ENCODE measurements around the gene ADRM1.

Gene ADRM1

DNA sequence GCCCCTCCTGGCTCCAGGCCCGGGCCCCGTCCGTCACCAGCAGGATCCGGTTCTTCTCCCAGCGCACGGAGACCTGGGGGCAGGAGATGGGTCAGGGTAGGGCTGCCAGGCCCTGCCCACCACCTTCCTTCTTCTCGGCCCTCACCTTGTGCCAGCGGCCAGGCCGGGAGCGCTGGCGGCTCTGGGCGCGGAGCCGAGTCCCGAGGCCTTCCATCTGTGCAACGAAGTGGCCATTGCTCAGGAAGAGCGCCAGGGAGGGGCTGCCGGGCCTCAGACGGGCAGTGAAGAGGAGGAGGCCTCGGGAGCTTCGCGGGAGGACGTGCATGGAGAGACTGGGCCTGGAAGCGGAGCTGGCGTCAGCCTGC, 7.9 kb downstream of the ADRM1 start:
- DNase-seq (ENCODE audit: low read depth in 2 of 2), result no peak

DNA sequence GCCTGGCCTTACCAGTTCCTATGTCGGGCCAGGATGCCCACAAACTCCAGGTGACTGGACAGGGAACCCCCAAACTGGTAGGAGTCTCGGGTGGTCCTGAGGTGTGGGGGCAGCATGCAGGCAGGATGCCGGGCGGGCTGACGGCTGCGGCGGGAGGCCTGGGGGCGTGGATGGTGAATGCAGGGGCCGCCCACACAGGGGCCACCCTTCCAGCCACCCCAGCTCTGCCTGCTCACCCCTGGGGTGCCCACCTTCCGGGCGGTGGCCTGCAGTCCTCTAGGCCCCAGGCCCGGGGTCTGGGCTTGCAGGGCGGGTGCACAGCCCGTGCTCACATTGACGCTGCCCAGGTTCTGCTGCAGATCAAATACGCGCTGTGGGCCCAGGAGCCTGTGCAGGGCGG, 8.4 kb downstream of the ADRM1 start:
- no peak for DNase-seq (ENCODE audit: low read depth in 2 of 2)

DNA sequence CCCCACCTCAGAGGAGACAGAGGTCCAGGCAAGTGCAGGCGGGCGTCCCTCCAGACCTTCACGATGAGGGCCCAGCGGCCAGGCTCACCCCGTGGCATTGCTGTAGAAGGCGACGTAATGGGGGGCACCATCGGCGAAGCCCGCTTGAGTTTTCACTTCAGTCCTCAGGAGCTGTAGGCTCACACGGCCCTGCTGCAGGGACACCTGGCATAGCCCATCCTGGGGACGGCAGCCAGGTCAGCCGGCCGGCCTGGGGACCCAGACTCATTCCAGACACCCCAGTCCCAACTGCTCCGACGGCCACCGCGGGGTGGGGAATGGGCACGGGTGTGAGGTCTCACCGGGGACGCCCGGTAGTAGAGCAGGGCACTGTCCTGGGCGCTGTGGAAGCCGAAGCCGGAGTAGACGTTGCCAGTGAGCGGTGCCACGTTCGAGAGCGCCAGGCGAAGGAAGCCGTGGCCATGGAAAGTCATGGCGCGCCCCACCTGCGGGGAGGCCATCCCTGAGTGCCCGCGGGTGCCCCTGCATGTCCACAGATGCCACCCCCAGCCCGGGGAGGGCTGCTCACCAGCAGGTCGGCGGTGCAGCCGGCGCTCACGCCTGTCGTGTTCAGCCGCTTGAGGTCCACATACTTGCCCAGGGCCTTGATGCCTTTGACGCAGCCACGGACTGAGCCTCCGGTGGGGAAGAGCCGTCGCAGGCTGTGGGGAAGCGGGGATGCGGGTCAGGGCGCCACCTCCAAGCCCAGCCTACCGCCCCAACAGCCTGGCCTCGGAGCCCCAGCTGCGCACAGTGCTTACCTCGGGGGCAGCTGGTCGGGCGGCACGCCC, 9.2 kb downstream of the ADRM1 start:
- DNase-seq (ENCODE audit: low read depth in 2 of 2), result no peak

DNA sequence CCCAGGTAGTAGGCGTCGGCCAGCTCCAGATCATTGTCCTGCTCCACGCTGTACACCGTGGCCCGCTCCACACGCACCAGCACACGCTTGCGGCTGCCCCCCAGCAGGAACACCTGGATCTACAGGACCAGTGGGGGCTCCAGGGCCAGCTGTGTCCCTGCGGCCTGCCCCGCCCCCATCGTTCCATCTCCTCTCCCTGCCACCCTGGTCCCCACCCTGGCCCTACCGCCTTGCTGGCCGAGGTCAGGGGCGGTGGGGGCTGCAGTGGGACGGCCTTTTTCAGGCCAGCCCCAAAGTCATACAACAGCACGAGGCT, 9.8 kb downstream of the ADRM1 start:
- no peak for DNase-seq (ENCODE audit: low read depth in 2 of 2)

DNA sequence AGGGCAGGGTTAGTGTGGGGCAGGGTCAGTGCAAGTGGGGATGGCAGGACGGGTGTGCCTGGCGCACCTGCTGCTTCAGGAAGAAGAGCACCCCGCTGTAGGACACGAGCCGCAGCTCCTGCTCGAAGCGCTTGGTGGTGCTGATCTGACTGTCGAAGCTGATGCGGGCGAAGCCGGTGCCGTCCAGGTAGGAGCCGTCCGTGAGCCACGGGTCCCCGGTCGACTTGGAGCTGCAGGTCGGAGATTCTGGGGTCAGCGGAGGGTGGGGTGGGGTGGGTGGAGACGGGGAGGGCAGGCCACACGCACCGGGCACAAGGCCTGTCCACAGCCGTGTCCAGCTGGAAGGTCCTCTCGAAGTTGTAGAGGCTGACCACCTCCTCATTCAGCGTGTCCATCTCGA, 10.2 kb downstream of the ADRM1 start:
- DNase-seq (ENCODE audit: low read depth in 2 of 2), result no peak

DNA sequence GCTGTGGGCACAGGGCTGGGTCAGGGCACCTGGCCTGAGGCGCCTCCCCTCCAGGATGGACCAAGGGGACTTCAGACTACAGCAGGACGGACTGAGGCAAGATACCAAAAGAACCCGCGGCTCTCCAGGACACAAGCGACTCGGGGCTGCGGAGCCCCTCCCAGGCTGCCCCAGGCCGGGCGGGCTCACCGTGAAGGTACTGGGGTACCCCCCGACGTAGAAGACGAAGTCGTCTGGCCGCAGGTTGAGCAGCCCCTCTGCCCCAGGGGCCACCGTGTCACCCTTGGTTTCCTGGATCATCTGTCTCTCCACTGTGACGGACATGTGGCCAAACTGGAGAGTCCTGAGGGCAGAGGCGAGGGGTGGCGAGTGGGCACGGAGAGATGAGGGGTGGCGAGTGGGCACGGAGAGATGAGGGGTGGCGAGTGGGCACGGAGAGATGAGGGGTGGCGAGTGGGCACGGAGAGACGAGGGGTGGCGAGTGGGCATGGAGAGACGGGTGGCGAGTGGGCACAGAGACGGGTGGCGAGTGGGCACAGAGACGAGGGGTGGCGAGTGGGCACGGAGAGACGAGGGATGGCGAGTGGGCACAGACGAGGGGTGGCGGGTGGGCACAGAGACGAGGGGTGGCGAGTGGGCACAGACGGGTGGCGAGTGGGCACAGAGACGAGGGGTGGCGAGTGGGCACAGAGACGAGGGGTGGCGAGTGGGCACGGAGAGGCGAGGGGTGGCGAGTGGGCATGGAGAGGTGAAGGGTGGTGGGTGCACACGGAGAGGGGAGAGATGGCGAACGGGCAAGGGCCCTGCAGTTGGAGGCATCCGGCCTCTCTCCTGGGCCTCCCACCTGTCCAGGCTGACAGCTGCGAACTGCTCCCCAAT, 10.9 kb downstream of the ADRM1 start:
- DNase-seq (ENCODE audit: low read depth in 2 of 2), result no peak

DNA sequence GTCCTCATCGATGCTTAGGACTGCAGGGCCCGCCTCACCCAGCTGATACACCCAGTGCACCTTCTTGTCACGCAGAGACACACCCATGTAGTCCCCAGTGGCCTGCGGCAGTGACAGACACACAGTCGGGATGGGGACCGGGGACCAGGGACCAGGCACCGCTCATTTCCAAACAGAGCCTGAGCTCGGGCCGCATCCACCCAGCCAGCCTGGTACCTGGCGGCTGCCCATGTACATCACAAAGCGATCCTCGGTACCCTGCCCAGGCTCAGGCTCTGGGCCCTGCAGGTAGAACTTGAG, 11.5 kb downstream of the ADRM1 start:
- DNase-seq (ENCODE audit: low read depth in 2 of 2), result no peak

DNA sequence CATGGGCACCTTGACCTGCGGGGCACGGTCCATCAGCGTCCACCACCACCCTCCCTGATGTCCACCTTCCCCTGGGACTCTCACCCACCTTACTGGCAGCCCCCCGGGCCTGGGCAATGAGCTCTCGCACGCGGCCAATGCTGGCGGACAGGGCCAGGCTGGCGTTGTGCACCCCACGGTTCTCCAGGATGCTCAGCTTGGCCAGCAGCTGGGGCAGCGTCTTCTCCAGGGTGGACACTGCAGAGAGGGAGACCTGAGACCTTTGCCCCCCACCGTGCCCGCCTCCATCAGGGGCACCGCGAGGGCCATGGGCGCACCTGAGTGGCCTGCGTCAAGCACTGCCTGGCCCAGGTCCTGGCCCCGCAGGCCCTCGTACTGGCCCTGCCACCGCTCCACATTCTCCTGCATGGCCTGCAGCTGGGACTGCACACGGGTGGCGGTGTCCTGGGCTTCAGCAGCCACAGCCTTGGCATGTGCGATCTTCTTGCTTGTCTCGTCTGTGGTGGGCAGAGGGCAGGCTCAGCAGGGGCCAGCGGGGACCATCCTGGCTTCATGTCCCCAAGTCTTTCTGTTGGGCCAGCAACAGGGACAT, 12.0 kb downstream of the ADRM1 start:
- DNase-seq (ENCODE audit: low read depth in 2 of 2), result no peak

DNA sequence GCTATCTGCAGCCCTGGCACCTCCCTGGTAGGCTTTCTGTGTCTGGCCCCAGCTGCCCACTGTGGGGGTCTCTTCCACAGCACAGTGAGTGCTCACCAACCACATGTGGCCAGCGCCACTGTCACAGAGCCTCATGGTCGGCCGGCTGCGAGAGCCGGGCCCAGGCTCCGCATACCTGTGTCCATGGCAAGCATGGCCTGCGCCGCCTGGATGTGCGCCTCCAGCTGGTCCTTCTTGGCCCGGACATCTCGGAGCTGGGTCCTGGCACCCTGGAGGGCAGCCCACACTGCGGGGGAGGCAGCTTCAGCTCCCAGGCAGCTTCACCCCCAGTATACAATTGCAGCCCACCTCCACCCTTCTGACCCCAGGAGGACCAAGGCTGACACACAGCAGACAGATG, 13.0 kb downstream of the ADRM1 start:
- DNase-seq (ENCODE audit: low read depth in 2 of 2), result no peak

DNA sequence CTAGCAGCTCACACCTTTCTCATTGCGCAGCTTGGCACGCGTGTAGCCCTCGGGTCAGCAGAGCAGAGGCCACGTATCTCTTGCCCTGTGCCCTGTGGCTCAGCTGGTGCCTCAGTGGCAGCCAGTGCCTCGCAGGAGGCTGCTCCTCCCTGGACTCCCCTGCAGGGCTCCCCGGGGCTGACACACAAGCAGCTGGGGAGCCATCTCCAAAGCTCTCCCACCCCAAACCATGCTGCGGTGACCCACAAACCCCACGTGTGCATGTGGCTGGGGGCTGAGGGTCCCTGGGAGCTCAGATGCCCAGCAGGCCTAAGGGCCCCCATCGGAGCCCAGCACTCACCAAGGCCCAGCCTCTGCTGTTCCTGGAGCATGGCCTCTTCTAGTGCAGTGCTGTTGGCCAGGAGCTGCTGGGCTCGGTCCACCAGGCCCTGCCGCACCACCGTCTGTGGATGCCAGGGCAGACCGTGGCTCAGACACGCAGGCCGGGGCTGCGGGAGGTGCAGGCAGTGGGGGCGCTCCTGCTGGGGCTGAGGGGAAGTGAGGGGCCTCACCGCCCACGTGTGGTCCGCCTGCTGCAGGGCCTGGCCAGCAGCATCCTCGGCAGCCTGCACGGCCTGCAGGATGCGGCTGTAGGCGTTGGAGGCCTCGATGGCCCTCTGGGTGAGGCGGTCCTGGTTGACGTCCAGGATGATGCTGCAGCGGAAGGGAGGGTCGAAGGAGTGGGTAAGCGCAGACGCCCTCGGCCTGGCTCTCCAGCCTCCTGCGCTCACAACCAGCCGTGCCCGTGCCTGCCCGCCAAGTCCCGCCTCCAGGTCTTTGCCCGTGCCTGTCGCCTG, 13.8 kb downstream of the ADRM1 start:
- no peak for DNase-seq (ENCODE audit: low read depth in 2 of 2)

DNA sequence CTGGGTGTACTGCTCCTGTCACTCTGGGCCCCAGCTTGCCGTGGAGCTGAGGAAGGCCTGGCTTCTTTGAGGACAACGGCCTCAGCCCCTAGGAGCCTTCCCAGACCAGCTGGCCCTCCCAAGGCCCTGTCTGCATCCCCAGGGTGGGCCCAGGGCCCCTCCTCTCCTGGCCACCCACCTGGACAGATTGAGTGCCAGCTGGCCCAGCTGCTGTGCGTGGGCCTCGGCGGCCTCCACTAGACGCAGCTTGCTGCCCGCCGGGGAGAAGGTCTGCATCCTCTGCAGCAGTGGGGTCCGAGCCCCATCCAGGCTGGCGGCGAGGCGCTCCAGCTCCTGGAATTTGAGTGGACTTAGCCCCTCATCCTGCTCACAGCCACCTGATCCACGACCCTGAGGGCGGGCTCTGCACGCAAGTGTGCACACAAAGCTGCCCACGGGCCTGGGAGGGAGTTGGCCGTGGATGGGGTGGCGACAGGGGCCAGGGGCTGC, 14.4 kb downstream of the ADRM1 start:
- no peak for DNase-seq (ENCODE audit: low read depth in 2 of 2)

DNA sequence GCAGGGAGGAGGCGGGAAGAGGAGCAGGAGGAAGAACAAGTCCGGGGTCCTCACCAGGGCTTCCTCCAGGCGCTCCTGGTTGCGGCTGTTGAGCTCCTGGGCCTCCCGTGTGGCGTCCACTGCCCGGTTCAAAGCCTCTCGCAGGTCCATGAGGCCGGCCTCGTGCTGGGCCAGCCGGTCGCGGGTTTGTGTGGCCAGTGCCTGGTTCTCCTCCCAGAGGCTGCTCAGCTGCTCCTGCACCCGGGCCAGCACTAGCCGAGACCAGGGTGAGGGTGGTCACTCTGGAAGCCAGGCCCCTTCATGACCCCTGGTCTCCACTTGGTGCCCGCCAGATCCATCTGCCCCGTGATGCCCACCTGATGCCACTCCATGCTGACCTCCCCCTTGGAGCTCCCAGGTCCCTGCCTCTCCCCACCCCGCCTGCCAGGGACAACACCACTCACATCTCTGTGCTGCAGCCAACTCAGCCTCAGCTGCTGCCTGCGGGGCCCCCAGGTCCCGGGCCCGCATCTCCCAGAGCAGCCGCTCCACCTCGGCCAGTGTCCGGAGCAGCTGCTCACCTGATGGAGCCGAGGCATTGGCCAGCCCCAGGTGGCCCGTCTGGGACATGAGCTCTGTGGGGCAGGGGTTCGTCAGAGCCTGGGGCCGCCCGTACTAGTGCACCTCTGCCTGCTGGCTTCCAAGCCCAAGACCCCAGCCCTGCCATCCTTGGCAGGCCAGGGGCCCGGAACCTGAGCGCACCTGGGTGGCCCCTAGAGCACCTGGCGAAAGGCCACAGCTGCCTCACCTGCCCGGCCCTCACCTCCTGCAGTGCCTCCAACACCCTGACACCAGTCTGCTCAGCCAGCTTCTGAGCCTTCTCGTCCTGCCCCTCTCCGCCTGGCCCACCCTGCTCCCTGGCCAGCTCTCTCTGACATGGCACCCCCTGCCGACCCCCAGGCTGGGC, 15.9 kb downstream of the ADRM1 start:
- DNase-seq (ENCODE audit: low read depth in 2 of 2), result no peak

DNA sequence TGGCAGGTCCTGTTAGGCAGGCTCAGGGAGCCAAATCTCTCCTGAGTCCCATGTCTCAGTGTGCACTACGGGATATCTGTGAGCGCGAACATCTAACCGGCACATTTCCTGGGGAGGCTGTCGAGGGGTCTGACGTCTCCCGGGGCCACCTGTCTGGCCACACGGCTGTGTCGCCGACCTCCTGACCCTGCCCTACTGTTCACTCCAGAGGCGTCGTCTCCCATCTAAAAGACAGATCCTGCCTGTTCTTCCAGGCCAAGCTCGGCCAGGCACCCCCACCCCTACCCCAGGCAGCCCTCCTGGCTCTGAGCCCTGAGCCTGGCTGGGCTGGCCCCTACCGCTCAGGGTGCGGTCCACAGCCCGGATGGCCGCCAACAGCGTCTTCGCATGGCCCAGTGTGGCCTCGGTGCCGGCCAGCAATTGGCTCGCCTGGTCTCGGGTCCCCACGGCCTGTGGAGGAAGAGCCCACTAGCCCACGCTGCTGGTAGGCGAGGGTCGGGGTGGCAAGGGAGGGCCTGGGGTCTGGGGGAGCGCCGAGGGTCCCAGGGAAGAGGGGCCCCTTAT, 16.6 kb downstream of the ADRM1 start:
- DNase-seq (ENCODE audit: low read depth in 2 of 2), result no peak

DNA sequence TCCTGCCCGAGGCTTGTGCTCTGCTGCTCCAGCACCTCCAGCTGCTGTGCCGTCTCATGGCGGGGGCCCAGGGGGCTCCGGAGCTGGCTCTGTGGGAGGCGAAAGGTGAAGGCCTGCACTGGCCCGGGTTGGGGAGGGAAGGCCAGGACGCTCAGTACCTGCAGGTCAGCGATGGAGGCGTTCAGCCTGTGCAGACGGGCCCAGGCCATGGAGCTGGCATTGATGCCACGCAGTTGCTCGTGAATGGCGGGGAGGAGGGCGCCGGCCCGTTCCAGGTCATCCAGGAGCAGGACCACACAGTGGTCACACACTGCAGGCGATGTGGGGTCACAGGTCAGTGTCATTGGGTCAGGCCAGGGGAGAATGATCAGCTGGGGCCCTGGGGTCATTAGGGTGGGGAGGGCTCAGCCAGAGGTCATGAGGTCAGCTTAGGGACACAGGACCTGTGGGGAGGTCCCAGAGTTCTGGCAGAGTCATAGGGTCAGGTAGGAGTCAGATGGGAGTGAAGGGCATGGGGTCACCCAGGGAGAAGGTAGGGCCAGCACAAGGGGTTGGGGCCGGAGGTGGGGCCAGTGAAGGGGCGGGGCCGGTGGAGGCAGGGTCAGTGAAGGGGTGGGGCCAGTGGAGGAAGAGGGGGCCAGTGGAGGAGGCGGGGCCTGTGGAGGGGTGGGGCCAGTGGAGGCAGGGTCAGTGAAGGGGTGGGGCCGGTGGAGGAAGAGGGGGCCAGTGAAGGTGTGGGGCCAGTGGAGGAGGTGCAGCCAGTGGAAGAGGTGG, 18.0 kb downstream of the ADRM1 start:
- no peak for DNase-seq (ENCODE audit: low read depth in 2 of 2)

DNA sequence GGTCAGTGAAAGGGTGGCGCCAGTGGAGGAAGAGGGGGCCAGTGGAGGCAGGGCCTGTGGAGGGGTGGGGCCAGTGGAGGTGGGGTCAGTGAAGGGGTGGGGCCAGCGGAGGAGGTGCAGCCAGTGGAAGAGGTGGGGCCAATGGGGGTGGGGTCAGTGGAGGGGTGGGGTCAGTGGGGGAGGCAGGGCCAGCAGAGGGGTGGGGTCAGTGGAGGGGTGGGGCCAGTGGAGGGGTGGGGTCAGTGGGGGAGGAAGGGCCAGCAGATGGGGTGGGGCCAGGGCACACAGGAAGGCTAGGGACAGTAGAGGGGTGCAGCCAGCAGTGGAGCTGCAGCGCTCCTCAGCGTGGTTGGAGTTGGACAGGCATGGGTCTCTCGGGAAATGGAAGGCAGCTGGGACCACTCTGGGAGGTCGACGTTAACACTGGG, 18.7 kb downstream of the ADRM1 start:
- no peak for DNase-seq (ENCODE audit: low read depth in 2 of 2)

DNA sequence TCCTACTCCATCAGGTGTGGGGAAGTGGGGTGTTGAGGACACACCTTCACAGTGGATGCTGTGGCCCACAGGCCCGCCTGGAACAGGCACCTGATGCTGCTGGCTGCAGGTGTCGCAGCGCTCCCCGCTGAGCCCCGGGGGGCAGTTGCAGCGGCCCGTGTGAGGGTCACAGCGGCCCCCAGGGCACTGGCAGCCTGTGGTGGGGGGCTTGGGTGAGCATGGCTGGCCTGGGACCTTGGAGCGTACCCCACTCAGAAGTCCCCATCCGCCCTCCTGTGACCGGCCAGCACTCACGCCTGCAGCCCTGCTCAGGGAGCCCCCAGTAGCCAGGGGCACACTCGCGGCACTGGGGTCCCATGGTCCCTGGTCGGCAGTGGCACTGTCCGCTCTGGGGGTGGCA, 19.2 kb downstream of the ADRM1 start:
- no peak for DNase-seq (ENCODE audit: low read depth in 2 of 2)

DNA sequence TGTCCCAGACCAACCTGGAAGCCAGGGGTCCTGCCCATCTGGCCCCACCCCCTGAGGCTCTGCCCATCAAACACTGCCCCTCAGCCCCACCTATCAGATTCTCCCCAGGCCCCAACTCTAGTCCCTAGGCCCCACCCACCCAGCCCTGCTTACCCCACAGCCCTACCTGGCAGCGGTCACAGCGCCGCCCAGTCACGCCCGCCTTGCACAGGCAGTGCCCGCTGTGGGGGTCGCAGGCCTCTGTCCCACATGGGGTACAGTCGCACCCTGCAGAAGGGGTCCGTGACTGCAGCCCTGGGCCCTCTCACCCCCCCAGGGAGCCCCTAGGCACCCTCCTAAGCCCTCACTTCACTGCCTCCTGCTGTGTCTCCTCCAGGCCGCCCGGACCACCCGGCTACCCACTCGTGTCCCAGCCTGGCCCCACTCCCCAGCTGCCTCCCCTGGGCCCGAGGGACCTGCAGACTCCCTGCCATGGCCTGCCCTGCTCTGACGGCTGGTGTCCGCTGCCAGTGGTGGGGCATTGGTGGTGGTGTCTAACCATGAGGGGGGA, 19.8 kb downstream of the ADRM1 start:
- no peak for DNase-seq (ENCODE audit: low read depth in 2 of 2)

DNA sequence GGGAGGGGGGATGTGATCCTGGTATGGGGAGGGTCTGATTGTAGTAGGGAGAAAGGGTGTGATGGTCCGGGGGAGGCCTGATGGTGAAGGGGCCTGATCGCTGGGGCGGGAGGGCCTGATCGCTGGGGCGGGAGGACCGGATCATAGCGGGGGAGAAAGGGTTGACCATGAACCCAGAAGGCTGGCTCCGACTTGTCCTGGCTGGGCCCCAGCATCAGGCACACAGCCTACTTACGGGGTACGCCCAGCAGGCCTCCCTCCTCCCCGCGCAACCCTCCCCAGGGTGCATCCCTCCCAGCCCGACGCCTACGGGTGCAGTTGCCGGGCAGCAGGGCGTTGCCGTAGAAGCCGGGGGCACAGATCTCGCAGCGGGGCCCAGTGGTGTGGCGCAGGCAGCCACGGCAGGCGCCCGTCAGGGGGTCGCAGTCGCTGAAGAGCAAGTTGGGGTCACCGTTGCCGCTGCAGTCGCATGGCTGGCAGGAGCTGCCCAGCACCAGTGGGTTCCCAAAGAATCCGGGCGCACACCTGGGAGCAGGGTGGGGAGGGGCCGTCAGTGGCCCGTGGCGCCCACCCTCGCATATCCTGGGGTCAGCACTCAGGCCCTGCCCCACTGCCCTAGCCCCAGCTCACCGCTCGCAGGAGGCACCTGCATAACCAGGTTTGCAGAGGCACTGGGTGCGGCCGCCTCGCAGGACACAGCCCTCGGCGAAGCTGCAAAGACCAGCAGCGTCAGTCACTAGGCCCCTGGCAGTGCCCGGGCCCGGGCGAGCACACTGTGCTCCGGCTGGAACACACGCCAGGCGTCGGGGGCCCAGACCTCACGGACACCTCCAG, 20.6 kb downstream of the ADRM1 start:
- no peak for DNase-seq (ENCODE audit: low read depth in 2 of 2)

All from stimulated activated CD4-positive, alpha-beta T cell treated with anti-CD3 and anti-CD28 coated beads, Interleukin-15, amount 100 ng/mL, for 48 hours (primary cell).